ENCODE results near the gene NLRP4. TPM values are rescaled to one million over a fixed set of nuclear protein-coding genes. Genes with fewer than 3 reads are reported as not detected.

The NLRP4 gene
- total RNA-seq, 6 experiments from 2014 or later, result not detected

DNA sequence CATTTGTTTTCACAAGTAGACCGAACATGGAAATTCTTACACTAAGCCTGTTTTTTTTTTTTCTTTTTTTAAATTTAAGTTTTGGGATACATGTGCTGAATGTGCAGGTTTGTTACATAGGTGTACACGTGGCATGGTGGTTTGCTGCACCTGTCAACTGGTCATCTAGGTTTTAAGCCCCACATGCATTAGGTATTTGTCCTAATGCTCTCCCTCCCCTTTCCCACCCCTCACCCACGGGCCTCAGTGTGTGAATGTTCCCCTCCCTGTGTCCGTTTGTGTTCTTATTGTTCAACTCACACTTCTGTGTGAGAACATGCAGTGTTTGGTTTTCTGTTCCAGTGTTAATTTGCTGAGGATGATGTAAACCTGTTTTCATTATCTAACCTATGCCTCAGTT is 2.6 kb downstream of the NLRP4 start:
- no peak overlapping the region for H3K4me3 ChIP-seq
- ATAC-seq (no peak), DNase-seq (no peak)
- H3K36me3 ChIP-seq, result no peaks in the 10 kb centered on the region
- WGBS (ENCODE audit: insufficient coverage, low coverage, low lambda C conversion rate, missing lambda C conversion rate), result 37% methylated on average over 4 of the region's 4 CpGs
- TF ChIP-seq CTCF (IDR thresholded peaks at IDR 0.05) (no peak), POLR2A (IDR thresholded peaks at IDR 0.05) (no peak)
- H3K4me1 ChIP-seq, result no peaks in the 10 kb centered on the region
- H3K27me3 ChIP-seq, result no peaks in the 10 kb centered on the region
- no peaks in the 10 kb centered on the region for H3K9me3 ChIP-seq
- H3K27ac ChIP-seq, result no peak overlapping the region
- intact Hi-C loops (cut with DNase I), result no loop called here

- TF ChIP-seq POLR2A (IDR thresholded peaks at IDR 0.05) (no peak), CTCF (IDR thresholded peaks at IDR 0.05) (no peak)
- intact Hi-C loops (cut with DNase I), result no loop called here
- Histone ChIP-seq H3K9me3 (no peaks in the 10 kb centered on the region), H3K36me3 (no peaks in the 10 kb centered on the region), H3K4me3 (no peak overlapping the region), H3K4me1 (no peaks in the 10 kb centered on the region), H3K27ac (no peak overlapping the region), H3K27me3 (no peaks in the 10 kb centered on the region)
- 31% methylated on average over 1 of the region's 1 CpG for WGBS (ENCODE audit: insufficient coverage, low coverage, low lambda C conversion rate, missing lambda C conversion rate)
- DNase-seq (no peak), ATAC-seq (no peak)
Measured at GRCh38 chr19:55855160-55855559, 18.8 kb downstream of the NLRP4 start.

DNA sequence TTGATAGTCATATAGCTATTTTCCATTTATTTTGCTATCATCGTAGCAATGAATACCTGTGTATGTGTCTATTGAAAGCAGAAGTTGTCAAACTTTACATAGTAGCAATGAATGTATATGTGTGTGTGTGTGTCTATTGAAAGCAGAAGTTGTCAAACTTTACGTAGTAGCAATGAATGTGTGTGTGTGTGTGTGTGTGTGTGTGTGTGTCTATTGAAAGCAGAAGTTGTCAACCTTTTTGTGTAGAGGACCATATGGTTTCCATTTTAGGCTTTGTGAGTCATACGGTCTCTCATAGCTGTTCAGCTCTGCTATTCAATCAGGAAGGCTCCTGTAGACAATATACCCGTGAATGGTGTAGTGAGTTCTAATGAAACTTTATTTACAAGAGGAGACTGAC is 20.8 kb downstream of the NLRP4 start:
- DNase-seq (no peak), ATAC-seq (no peak)
- H3K27ac ChIP-seq, result no peak overlapping the region
- TF ChIP-seq CTCF (IDR thresholded peaks at IDR 0.05) (no peak), POLR2A (IDR thresholded peaks at IDR 0.05) (no peak)
- no peaks in the 10 kb centered on the region for H3K27me3 ChIP-seq
- 45% methylated on average over 4 of the region's 4 CpGs for WGBS (ENCODE audit: insufficient coverage, low coverage, low lambda C conversion rate, missing lambda C conversion rate)
- intact Hi-C loops (cut with DNase I), result no loop called here
- no peak overlapping the region for H3K4me3 ChIP-seq
- no peaks in the 10 kb centered on the region for H3K36me3 ChIP-seq
- no peaks in the 10 kb centered on the region for H3K4me1 ChIP-seq
- H3K9me3 ChIP-seq, result no peaks in the 10 kb centered on the region

GRCh38 chr19:55857974-55858373 is 21.6 kb downstream of the NLRP4 start:
- Histone ChIP-seq H3K4me1 (no peaks in the 10 kb centered on the region), H3K27me3 (no peaks in the 10 kb centered on the region), H3K4me3 (no peak overlapping the region), H3K36me3 (no peaks in the 10 kb centered on the region), H3K27ac (no peak overlapping the region), H3K9me3 (no peaks in the 10 kb centered on the region)
- intact Hi-C loops (cut with DNase I), result no loop called here
- WGBS (ENCODE audit: insufficient coverage, low coverage, low lambda C conversion rate, missing lambda C conversion rate), result 76% methylated on average over 6 of the region's 23 CpGs
- no peak for ATAC-seq
- no peak for TF ChIP-seq CTCF (IDR thresholded peaks at IDR 0.05)
- TF ChIP-seq POLR2A (IDR thresholded peaks at IDR 0.05), result no peak
- no peak for DNase-seq

- 66% methylated on average over 2 of the region's 14 CpGs for WGBS (ENCODE audit: insufficient coverage, low coverage, low lambda C conversion rate, missing lambda C conversion rate)
- TF ChIP-seq CTCF (IDR thresholded peaks at IDR 0.05) (no peak), POLR2A (IDR thresholded peaks at IDR 0.05) (no peak)
- no peak for ATAC-seq
Measured at GRCh38 chr19:55858401-55858800, 22.1 kb downstream of the NLRP4 start.

More at GRCh38 chr19:55858401-55858800, 22.1 kb downstream of the NLRP4 start:
- no peaks in the 10 kb centered on the region for H3K4me1 ChIP-seq
- intact Hi-C loops (cut with DNase I), result no loop called here
- DNase-seq, result no peak
- no peaks in the 10 kb centered on the region for H3K27me3 ChIP-seq
- no peaks in the 10 kb centered on the region for H3K36me3 ChIP-seq
- no peaks in the 10 kb centered on the region for H3K9me3 ChIP-seq
- no peak overlapping the region for H3K27ac ChIP-seq
- no peak overlapping the region for H3K4me3 ChIP-seq

Data from right lobe of liver (tissue), 6 donors.